Loucy (cell line): ENCODE data around the gene VIL1.

Experiments used
- CTCF ChIP-seq: fragments of 200-600 bp; sonication (generic); conservative IDR thresholded peaks from 2 replicates; pipeline ENCODE4 v1.5.1; 2014; ENCODE audit warnings: mild to moderate bottlenecking, antibody characterized with exemption, low read length
- EZH2phosphoT487 ChIP-seq: fragments of 200-600 bp; IDR thresholded peaks from 2 replicates; pipeline ENCODE4 v1.6.1; 2018; ENCODE audit warnings: antibody characterized with exemption, mild to moderate bottlenecking, moderate library complexity, borderline replicate concordance

GRCh38 chr2:218386505-218387368, 32.2 kb upstream of the VIL1 start:
- no peak for TF ChIP-seq CTCF
- no peak for TF ChIP-seq EZH2phosphoT487
